Suprapubic skin (tissue), 4 donors: Measurements from ENCODE around the gene TSPAN18.

Source experiments
- EP300 ChIP-seq: sonication (generic); formaldehyde crosslinking; IDR thresholded peaks from one replicate; pipeline ENCODE4 v1.6.1; 2017; ENCODE audit warnings: antibody characterized with exemption
- POLR2AphosphoS5 ChIP-seq, 3 donors: sonication (generic); formaldehyde crosslinking; IDR thresholded peaks; one replicate each; pipeline ENCODE4 v1.6.1; 2017; ENCODE audit warnings: antibody characterized with exemption in 3 of 3
- TF ChIP-seq, protein P1 (sequence below), 2 donors: fragments of 200-600 bp in 1 of 2; fragments of 450-650 bp in 1 of 2; sonication (generic) in 1 of 2; IDR thresholded peaks; one replicate each; pipeline ENCODE4 v1.5.1; 2016 to 2019; ENCODE audit warnings: antibody characterized with exemption in 2 of 2, mild to moderate bottlenecking in 1 of 2, moderate library complexity in 1 of 2

GRCh38 chr11:44716256-44716655, 10.5 kb upstream of the TSPAN18 start:
- TF ChIP-seq, protein P1, sequence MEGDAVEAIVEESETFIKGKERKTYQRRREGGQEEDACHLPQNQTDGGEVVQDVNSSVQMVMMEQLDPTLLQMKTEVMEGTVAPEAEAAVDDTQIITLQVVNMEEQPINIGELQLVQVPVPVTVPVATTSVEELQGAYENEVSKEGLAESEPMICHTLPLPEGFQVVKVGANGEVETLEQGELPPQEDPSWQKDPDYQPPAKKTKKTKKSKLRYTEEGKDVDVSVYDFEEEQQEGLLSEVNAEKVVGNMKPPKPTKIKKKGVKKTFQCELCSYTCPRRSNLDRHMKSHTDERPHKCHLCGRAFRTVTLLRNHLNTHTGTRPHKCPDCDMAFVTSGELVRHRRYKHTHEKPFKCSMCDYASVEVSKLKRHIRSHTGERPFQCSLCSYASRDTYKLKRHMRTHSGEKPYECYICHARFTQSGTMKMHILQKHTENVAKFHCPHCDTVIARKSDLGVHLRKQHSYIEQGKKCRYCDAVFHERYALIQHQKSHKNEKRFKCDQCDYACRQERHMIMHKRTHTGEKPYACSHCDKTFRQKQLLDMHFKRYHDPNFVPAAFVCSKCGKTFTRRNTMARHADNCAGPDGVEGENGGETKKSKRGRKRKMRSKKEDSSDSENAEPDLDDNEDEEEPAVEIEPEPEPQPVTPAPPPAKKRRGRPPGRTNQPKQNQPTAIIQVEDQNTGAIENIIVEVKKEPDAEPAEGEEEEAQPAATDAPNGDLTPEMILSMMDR (IDR thresholded peaks at IDR 0.05) = no peak
- TF ChIP-seq POLR2AphosphoS5 (IDR thresholded peaks at IDR 0.05) = no peak
- no peak for TF ChIP-seq EP300
